Endothelial cell of hepatic sinusoid (primary cell): ENCODE data around the gene NPHP4.

ENCODE experiments used
- in situ Hi-C: cut with HindIII; loops from 2 replicates; pipeline ENCODE4 v1.10.0; 2017; ENCODE audit warnings: low sequenced_read_pairs

Gene NPHP4

GRCh38 chr1:5954964-5955363 is 37.3 kb downstream of the NPHP4 start:
- in situ Hi-C loops, result no loop called here

- in situ Hi-C loops, result no loop called here
Observed at GRCh38 chr1:5953386-5953785, 38.8 kb downstream of the NPHP4 start.

- in situ Hi-C loops, result no loop called here
Observed at GRCh38 chr1:5951846-5952410, 40.3 kb downstream of the NPHP4 start.

GRCh38 chr1:5950994-5951785 is 41.0 kb downstream of the NPHP4 start:
- in situ Hi-C loops, result no loop called here

GRCh38 chr1:5950201-5950895 is 41.9 kb downstream of the NPHP4 start:
- in situ Hi-C loops, result no loop called here

- in situ Hi-C loops, result loop anchor here (5.0 kb wide), 1 partner anchor 33 kb away; no protein-coding TSS in a partner anchor
Observed at GRCh38 chr1:5949761-5950100, 42.5 kb downstream of the NPHP4 start.

- in situ Hi-C loops, result loop anchor here (5.0 kb wide), 1 partner anchor 33 kb away; no protein-coding TSS in a partner anchor
Observed at GRCh38 chr1:5949085-5949760, 43.0 kb downstream of the NPHP4 start.

GRCh38 chr1:5948681-5949005 is 43.6 kb downstream of the NPHP4 start:
- in situ Hi-C loops, result loop anchor here (5.0 kb wide), 1 partner anchor 34 kb away; no protein-coding TSS in a partner anchor

- in situ Hi-C loops, result loop anchor here (5.0 kb wide), 1 partner anchor 34 kb away; no protein-coding TSS in a partner anchor
Observed at GRCh38 chr1:5947978-5948680, 44.1 kb downstream of the NPHP4 start.

GRCh38 chr1:5947071-5947821 is 45.0 kb downstream of the NPHP4 start:
- in situ Hi-C loops, result loop anchor here (5.0 kb wide), 1 partner anchor 35 kb away; no protein-coding TSS in a partner anchor

GRCh38 chr1:5945445-5945844 is 46.8 kb downstream of the NPHP4 start:
- in situ Hi-C loops, result loop anchor here (5.0 kb wide), 1 partner anchor 37 kb away; no protein-coding TSS in a partner anchor

GRCh38 chr1:5944843-5945167 is 47.4 kb downstream of the NPHP4 start:
- in situ Hi-C loops, result loop anchor here (5.0 kb wide), 1 partner anchor 37 kb away; no protein-coding TSS in a partner anchor

- in situ Hi-C loops, result no loop called here
Observed at GRCh38 chr1:5944154-5944842, 47.9 kb downstream of the NPHP4 start.

GRCh38 chr1:5943343-5944124 is 48.7 kb downstream of the NPHP4 start:
- in situ Hi-C loops, result no loop called here

- in situ Hi-C loops, result no loop called here
Observed at GRCh38 chr1:5941671-5942070, 50.6 kb downstream of the NPHP4 start.

GRCh38 chr1:5940723-5941407 is 51.4 kb downstream of the NPHP4 start:
- in situ Hi-C loops, result no loop called here

GRCh38 chr1:5939271-5940170 is 52.7 kb downstream of the NPHP4 start:
- in situ Hi-C loops, result no loop called here
